ENCODE results near the gene TRIO.

The TRIO gene

DNA sequence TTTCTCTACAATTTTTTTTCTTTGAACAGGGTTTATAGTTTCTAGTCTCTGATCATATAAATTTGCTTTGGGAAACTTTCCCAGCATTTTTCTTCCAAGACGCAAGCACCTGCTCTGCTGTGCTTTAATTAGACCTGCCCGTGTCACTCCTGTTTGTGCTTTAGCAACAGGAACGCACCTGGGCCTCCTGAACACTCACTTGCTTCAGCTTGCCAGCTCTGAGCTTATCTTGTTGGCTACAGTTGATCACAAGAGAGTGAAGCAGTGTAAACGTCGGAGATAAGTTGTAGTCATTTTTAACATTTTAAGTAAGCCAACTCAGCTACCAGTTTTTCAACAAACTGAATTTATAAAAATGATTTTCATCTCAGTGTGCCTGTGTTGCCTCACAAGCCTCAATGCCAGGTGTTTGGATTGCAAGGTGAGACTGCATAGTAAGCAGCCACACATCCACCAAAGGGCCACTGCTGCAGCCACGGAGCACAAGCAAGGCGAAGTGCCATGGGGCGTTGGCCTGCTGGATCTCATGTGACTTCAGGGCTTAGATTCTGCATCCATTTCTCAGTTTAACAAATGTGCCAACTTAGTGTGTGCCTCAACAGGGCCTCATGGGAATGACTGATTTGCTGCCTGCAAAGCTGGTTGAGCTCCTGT is 166.9 kb downstream of the TRIO start:
- TF ChIP-seq, protein P1, sequence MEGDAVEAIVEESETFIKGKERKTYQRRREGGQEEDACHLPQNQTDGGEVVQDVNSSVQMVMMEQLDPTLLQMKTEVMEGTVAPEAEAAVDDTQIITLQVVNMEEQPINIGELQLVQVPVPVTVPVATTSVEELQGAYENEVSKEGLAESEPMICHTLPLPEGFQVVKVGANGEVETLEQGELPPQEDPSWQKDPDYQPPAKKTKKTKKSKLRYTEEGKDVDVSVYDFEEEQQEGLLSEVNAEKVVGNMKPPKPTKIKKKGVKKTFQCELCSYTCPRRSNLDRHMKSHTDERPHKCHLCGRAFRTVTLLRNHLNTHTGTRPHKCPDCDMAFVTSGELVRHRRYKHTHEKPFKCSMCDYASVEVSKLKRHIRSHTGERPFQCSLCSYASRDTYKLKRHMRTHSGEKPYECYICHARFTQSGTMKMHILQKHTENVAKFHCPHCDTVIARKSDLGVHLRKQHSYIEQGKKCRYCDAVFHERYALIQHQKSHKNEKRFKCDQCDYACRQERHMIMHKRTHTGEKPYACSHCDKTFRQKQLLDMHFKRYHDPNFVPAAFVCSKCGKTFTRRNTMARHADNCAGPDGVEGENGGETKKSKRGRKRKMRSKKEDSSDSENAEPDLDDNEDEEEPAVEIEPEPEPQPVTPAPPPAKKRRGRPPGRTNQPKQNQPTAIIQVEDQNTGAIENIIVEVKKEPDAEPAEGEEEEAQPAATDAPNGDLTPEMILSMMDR (IDR thresholded peaks at IDR 0.05; ENCODE audit: low read depth, low read length), result no peak
- no peak for DNase-seq (ENCODE audit: extremely low read depth, low read depth)

GRCh38 chr5:14310901-14311300 is 167.8 kb downstream of the TRIO start:
- TF ChIP-seq, protein P1 (IDR thresholded peaks at IDR 0.05; ENCODE audit: low read depth, low read length), result no peak
- DNase-seq (ENCODE audit: extremely low read depth, low read depth), result no peak

- no peak for DNase-seq (ENCODE audit: extremely low read depth, low read depth)
- TF ChIP-seq, protein P1 (IDR thresholded peaks at IDR 0.05; ENCODE audit: low read depth, low read length), result no peak
These were observed 171.0 kb downstream of the TRIO start for GRCh38 chr5:14313986-14314690.

- DNase-seq (ENCODE audit: extremely low read depth, low read depth), result no peak
These were observed 173.3 kb downstream of the TRIO start for GRCh38 chr5:14316471-14316870.

GRCh38 chr5:14319102-14319501 is 176.0 kb downstream of the TRIO start:
- TF ChIP-seq, protein P1 (IDR thresholded peaks at IDR 0.05; ENCODE audit: low read depth, low read length), result no peak
- no peak for DNase-seq (ENCODE audit: extremely low read depth, low read depth)

More at GRCh38 chr5:14316471-14316870, 173.3 kb downstream of the TRIO start:
- TF ChIP-seq, protein P1 (IDR thresholded peaks at IDR 0.05; ENCODE audit: low read depth, low read length), result no peak

GRCh38 chr5:14321936-14322335 is 178.8 kb downstream of the TRIO start:
- TF ChIP-seq, protein P1 (IDR thresholded peaks at IDR 0.05; ENCODE audit: low read depth, low read length), result no peak
- DNase-seq (ENCODE audit: extremely low read depth, low read depth), result no peak

DNA sequence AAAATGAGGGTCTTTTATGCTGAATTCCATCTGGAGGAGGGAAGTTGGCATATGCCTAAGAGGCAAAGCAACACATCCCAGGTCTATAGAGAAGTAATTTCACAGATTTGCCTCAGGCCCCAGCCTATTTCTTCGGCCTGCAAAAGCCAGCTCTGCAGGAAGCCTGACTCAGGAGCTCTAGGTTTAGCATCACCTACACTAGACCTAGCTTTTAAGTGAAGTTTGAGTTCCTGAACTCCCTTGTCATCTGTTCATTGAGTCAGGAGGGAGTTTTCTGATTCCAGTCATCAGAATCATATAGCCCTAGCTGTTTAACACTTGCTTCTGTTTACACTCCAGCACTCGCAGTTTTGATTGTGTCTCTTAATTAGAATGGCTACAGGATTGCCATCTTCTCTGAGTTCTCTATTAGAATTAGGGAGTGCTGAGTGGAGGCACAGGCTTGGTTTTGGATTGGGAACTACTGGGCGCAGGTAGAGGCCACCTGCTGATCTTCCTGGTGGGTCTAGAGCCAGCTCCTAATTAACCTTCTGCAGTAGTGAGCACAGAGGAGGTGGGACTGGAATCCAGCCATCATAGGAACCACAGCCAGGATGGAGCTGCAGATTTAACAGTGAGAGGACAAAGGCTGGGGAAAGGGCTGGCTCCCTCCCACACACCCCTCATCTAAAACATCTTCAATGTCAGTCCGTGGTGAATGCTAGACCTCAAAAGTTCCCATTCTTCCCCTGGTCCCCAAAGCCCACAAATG is 179.5 kb downstream of the TRIO start:
- TF ChIP-seq, protein P1 (IDR thresholded peaks at IDR 0.05; ENCODE audit: low read depth, low read length), result no peak
- DNase-seq (ENCODE audit: extremely low read depth, low read depth), result no peak

All from AG09319 (cell line).